GM21528 (cell line): ENCODE results near the gene RNF31.

Experiments used
- ATAC-seq: cut with Tn5 transposase; IDR thresholded peaks from one replicate; pipeline ENCODE4 v1.9.1; 2021; ENCODE audit warnings: mild to moderate bottlenecking, moderate library complexity; ENCODE audit not compliant: unreplicated experiment, low FRiP score

Gene RNF31

DNA sequence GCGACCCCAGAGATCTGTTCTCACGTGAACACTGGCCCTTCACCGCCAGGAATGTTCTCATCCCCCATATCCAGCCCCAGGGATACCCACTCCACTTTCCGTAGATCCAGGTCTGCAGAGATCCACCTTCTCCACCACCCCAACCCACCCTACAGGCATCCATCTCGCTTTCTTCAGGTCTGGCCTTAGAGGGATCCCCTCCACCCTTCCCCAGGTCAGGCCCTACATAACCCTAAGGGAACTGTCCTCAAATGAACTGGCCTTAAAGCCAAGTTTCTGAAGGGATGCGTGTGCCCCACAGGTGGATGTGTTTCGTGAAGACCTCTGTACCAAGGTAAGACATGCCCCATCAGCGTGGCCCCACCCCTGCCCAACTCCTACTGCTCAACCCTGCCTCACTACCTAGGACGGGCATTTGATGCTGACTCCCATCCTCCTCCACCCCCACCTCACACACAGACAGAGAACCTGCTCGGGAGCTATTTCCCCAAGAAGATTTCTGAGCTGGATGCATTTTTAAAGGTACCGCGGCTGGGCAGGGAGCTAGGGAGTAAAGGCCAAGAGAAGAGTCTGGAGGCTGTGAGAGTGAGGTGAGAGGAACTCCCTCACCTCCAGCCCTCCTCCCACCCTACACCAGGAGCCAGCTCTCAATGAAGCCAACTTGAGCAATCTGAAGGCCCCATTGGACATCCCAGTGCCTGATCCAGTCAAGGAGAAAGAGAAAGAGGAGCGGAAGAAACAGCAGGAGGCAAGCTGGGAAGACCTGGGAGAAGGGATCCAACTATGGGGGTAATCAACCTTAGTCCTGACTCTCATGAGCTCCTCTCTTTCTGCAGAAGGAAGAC lies 10.4 kb upstream of the RNF31 start:
- ATAC-seq, result no peak

DNA sequence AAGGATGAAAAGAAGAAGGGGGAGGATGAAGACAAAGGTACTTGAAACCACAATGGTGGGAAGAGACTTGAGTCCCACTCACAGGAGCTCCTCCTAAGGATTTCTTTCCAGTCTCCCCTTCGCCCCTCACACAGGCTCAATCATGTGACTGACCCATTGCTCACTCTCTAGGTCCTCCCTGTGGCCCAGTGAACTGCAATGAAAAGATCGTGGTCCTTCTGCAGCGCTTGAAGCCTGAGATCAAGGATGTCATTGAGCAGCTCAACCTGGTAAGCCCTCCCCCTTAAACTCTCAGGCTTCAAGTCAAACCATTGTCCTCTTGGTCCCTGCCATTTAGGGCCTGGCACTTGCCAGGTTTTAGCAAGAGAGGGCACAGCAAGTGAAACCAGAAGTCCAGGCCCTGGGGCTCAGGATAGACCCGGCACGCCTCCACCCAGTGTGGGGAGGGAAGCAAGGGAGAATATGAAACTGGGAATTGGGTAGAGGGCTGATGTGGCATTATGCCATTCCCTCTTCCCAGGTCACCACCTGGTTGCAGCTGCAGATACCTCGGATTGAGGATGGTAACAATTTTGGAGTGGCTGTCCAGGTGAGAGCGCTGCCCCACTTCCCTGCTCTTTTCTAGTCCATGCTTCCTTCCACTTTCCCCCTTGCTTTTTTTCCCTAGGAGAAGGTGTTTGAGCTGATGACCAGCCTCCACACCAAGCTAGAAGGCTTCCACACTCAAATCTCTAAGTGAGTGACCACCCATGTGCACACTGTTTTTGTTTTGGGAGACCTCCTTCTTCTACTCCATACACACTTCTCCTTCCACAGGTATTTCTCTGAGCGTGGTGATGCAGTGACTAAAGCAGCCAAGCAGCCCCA lies 9.5 kb upstream of the RNF31 start:
- no peak for ATAC-seq

DNA sequence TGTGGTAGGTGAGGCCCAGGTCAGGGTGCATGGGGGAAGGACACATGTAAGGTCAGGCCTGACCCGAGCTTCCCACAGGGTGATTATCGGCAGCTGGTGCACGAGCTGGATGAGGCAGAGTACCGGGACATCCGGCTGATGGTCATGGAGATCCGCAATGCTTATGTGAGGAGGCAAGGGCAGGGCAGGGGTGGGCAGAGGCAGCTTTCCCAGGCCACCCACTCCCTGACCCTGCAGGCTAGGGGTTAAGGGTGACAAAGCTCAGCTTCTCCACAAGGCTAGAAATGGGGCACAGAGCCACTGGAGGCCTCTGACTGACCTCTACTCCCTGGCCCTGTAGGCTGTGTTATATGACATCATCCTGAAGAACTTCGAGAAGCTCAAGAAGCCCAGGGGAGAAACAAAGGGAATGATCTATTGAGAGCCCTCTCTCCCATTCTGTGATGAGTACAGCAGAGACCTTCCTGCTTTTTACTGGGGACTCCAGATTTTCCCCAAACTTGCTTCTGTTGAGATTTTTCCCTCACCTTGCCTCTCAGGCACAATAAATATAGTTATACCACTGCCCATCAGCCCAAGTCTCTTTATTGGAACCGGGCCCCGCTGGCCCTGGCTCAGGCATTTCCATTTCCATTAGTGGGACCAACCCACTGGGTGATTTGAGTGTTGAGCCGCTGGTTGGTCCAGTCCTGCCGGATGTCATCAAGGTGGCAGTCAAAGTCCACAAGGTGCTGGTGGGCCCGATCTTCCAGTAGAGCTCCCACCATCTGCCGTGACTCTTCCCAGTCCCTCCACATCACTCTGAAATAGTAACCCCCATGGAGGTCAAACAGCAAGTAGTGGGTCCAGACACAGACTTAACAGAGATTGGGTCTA lies 8.7 kb upstream of the RNF31 start:
- no peak for ATAC-seq

DNA sequence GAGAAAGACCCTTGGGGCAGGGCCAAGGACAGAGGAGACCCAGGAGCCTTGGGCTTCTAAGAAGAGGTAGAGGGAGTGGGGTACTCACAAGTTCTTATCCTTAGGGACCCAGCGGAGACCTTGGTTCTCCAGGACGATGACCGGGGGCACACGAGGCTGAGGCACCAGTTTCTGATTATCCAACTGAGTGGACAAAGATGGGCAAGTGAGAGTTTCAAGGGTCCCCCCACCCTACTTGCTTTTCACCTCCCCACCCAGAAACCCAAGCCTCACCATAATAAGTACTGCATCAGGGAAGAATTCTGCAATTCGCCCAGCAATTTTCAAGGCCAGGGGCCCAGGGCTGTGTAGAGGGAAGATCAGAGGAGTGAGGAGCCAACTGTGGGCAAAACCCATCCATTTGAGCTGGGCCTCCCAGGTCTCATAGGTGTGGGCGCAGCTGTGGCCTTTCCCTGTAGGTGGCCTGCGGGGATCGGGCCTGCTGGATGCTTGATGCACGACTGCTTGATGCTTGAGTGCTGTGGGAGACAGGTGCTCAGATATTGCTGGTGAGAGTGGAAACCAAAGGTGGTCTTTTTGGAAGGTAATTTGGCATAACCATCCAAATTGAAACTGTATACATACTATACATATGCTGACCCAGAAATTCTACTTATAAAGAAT lies 7.9 kb upstream of the RNF31 start:
- no peak for ATAC-seq

DNA sequence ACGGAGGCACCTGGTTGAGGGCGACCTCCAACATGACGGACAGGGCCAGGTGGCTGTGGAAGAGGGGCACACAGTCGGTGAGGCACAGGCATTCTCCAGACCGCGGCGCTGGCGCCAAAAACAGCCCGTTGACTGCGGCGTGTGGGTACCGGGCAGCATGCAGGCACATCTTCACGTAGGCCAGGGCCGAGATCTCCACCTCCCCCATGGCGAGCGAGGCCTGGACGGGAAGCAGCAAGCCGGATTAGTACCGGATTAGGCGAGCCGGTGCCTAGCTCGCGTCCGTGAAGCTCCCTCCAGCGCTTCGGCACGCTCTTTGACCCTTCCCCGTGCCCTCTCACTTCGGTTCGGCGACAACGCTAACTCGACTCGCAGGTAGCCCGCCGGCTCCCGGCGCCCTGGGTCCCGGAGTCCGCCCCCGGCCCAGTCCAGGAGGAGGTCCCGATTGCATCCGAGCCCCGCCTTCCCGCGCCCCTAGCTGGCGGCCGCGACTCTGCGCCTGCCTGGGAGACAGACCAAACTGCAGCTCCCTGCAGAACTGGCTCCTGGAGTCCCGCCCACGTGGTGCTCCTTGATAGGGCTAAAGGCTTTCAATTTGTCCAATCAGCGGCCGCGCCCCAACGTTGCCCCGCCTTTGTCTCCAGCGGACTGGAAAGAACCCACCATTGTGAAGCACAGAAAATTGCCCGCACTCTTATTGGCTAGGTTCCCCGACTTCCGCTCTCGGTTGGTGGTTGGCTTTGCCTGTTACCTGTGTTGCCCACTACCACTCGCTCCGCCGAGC lies 6.0 kb upstream of the RNF31 start, which contains the start of gene EMC9:
TSS of gene EMC9 (minus strand) at position 495 of the 784 bp plus-strand sequence. CDS start at position 208, 287 bp downstream.
- ATAC-seq, result peak; percentile 85

DNA sequence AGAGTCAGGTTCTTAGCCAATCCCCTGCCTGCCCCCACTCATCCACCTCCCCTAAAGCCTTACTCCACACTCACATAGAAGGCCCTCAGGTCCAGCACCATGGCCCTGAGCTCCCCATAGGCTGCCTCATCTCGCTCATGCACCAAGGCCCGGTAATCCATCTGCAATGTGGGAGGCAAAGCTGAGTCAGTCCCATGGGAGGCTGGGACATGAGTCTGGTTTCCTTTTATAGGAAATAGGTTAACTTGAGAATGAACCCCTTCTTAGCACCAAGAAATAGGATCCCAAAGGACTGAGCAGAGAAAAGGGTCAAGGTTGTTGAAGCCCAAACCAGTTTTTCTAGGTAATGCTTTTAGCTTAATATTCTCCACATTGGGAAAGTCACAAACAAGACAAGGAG lies 3.8 kb upstream of the RNF31 start:
- no peak for ATAC-seq

DNA sequence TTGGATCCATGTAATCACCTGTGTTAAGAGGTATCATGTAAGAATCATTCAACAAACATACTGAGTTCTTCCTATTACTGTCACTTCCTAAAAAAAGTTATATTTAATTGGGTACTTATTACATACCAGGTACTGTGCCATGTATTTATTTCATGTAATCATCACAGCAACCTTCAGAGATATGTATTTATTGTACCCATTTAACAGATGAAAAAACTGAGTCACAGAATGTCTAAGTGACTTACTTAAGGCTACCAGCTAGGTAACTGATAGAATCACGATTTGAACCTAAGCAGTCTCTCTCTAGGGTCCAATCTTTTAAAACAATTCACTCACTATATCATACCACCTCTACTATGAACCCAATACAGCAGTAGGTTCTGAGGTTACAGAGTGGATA lies 2.8 kb upstream of the RNF31 start:
- no peak for ATAC-seq

DNA sequence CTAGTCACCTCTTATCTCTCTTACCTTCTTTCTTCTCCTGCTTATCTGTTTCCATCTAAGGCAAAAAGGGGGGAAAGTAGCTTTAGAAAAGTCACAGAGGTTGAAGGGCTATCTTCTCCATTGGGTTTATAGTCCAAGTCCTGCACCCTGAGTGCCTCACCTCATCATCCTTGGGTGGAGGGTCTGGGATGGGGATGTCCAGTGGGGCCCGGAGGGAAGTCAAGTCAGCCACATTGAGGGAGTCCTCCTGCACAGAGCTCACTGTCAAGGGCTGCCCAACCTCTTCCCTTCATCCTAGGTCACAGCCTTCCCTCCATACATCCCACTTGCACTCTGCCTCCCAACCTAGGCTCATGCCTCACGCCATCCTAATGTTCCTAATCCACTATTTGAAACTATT lies 2.1 kb upstream of the RNF31 start:
- no peak for ATAC-seq

DNA sequence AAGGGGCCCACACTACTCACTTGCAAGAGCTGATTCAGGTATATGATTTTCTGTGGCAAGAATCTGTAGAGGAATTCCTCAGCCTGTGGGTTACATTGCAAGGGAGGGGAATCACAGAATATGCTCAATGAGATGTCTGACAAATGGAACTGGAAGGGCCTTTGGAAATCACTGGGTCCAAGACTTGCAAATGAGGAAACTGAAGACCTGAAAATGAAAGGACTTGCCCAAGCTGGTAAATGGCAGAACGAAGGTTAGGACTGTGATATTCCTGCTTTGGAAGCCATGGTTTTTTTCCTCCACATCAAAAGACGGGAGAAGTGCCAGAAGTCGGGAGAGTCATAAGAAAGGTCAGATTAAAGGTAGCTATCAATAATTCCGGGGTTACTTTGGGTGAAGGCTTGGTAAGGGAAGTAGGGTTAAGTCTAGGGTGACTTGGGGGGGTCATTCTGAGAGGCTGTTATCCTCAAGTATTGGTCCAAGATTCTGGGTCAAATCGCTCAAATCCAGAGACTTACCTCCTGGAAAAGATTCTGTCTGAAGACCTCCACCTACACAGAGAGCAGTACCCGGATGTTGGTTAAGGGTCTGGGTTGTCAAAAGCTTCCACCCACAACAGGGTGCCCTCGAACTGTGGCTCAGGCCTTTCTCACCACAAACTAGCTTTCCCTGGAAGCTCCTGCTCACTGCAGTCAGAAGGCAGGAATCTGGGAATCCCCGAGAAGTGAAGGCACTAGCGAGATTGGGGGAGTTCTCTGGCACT lies 1.4 kb upstream of the RNF31 start:
- ATAC-seq, result no peak

DNA sequence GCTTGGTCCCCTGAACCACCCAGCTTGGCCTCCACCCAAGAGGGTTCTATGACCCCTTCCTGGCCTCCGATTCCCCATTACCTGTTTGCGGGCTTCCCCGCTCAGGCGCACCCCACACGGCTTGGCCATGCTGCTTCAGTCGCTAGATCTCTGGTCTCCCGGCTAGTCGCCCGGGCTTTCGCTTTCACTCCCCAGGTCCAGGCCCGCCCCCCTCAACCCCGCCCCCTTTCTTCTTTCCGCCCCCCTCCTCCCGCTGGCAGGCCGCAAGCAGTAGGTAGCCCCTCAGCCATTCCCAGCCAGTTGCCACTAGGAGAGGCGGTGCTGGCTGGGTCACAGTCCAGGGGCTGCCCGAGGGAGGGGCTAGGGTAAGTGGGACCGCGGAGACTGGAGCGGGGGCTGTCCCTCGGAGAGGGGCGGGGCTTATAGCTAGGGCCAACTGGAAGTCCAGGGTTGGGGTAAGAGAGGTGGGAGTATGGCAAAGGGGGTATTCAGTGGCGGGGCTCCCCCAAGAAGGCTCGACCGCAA lies 783 bp upstream of the RNF31 start, which contains the start of gene PSME2:
TSS of gene PSME2 (minus strand) at position 158 of the 525 bp plus-strand sequence. CDS start at position 129, 29 bp downstream.
- ATAC-seq, result peak; percentile 67

DNA sequence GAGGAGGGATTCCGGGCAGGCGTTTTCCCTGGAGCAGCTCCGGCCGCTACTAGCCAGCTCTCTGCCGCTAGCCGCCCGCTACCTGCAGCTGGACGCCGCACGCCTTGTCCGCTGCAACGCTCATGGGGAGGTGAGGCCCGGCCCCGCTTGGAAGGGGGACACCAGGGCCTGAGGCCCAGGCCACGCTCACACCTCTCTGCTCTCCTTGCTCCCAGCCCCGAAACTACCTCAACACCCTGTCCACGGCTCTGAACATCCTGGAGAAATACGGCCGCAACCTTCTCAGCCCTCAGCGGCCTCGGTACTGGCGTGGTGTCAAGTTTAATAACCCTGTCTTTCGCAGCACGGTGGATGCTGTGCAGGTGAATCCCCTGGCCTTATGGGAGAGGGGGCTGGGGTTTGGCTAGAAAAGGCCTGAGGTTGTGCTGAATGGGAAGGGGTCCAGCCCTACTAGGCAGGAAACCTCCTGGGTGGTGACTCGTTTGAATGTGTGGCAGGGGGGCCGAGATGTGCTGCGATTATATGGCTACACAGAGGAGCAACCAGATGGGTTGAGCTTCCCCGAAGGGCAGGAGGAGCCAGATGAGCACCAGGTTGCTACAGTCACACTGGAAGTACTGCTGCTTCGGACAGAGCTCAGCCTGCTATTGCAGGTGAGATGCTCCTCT lies 597 bp downstream of the RNF31 start:
- no peak for ATAC-seq

DNA sequence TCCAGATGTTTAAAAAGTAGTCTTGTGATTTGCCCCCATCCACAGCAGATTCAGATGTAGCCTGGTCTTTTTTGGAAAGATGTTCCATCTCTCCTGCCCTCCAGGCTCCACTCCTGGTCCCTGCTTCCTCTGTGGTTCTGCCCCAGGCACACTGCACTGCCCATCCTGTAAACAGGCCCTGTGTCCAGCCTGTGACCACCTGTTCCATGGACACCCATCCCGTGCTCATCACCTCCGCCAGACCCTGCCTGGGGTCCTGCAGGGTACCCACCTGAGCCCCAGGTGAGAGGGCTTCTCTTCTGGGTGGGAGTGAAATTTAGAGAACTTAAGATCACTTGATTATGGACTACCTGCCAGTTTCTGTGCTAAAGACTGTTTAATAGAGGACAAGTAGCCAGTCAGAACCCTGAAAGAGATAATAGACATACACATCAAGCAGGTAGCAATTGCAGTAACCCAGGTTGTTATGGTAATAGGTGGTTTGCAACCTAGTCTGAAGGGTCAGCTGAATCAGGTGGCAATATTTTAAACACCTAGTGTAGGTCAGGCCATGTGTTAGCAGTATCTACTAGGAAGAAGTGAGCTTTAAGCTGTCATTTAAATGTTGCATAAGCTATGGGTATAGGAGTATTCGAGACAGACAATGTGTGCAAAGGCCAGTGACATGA lies 2.1 kb downstream of the RNF31 start:
- no peak for ATAC-seq

DNA sequence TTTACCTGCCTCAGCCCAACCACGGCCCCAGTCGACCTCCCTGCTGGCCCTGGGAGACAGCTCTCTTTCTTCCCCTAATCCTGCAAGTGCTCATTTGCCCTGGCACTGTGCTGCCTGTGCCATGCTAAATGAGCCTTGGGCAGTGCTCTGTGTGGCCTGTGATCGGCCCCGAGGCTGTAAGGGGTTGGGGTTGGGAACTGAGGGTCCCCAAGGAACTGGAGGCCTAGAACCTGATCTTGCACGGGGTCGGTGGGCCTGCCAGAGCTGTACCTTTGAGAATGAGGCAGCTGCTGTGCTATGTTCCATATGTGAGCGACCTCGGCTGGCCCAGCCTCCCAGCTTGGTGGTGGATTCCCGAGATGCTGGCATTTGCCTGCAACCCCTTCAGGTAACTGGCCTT lies 2.8 kb downstream of the RNF31 start:
- ATAC-seq, result no peak

DNA sequence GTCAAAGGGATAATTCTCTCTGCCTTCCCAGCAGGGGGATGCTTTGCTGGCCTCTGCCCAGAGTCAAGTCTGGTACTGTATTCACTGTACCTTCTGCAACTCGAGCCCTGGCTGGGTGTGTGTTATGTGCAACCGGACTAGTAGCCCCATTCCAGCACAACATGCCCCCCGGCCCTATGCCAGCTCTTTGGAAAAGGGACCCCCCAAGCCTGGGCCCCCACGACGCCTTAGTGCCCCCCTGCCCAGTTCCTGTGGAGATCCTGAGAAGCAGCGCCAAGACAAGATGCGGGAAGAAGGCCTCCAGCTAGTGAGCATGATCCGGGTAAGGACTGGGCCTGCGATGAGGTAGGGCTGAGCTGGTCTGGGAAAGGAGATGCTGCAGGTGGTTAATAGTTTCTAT lies 3.3 kb downstream of the RNF31 start:
- ATAC-seq, result no peak

DNA sequence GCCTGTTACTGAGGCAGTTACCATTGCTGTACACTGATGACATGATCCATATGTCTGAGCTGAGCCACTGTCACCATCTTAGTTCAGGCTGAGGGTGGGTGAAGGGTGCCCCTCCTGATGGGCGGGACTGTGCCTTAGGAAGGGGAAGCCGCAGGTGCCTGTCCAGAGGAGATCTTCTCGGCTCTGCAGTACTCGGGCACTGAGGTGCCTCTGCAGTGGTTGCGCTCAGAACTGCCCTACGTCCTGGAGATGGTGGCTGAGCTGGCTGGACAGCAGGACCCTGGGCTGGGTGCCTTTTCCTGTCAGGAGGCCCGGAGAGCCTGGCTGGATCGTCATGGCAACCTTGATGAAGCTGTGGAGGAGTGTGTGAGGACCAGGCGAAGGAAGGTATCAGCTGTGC lies 3.7 kb downstream of the RNF31 start:
- no peak for ATAC-seq

DNA sequence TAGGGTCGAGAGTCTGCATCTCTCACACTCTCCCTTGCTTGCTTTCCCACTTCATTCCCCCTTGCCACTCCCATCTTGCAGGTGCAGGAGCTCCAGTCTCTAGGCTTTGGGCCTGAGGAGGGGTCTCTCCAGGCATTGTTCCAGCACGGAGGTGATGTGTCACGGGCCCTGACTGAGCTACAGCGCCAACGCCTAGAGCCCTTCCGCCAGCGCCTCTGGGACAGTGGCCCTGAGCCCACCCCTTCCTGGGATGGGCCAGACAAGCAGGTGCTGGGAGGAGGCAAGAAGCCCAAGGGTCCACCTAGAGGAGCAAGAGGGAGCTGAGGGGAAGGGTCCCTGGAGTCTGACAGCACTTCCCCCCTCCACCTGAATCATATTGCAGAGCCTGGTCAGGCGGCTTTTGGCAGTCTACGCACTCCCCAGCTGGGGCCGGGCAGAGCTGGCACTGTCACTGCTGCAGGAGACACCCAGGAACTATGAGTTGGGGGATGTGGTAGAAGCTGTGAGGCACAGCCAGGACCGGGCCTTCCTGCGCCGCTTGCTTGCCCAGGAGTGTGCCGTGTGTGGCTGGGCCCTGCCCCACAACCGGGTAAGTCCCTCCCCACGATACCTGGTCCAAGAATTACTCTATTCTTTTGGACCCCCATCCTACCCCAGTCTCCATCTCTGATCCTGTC lies 4.2 kb downstream of the RNF31 start:
- ATAC-seq, result no peak

DNA sequence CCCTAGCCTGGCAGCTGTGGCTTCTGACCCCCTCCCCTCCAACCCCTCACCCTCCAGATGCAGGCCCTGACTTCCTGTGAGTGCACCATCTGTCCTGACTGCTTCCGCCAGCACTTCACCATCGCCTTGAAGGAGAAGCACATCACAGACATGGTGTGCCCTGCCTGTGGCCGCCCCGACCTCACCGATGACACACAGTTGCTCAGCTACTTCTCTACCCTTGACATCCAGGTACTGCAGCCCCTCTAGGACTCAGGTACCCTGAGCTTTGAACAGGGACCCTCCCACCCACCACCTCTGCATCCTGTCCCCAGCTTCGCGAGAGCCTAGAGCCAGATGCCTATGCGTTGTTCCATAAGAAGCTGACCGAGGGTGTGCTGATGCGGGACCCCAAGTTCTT lies 7.8 kb downstream of the RNF31 start:
- no peak for ATAC-seq
